Activated B cell treated with CpG ODN at 0.5 μM for 24 hours (primary cell): ENCODE measurements around the gene RABEPK. TPM values are rescaled to one million over a fixed set of nuclear protein-coding genes. Genes with fewer than 3 reads are reported as not detected.

ENCODE experiments used
- ATAC-seq: fragments of 200-7000 bp; cut with Tn5 transposase; one replicate; pipeline ENCODE4 v1.10.0; 2021; ENCODE audit warnings: low read depth, mild to moderate bottlenecking, moderate library complexity
- CTCF ChIA-PET: fragments of 350-600 bp; sonication (Branson Sonifier 250); formaldehyde crosslinking; loops from one replicate; lab custom pipeline; 2021; ENCODE audit warnings: antibody characterized with exemption; lab: Charles Lee
- POLR2A ChIA-PET: fragments of 350-600 bp; sonication (Branson Sonifier 250); formaldehyde crosslinking; loops from one replicate; lab custom pipeline; 2021; ENCODE audit warnings: antibody characterized with exemption; lab: Charles Lee
- DNase-seq: peaks from one replicate; pipeline ENCODE4 v3.0.0; 2022
- H3K27ac Mint-ChIP-seq: one replicate; pipeline ENCODE4 v1.8.0; 2020; ENCODE audit warnings: mixed read lengths
- H3K27me3 Mint-ChIP-seq: one replicate; pipeline ENCODE4 v1.8.0; 2021; ENCODE audit warnings: mixed read lengths
- H3K36me3 Mint-ChIP-seq: one replicate; pipeline ENCODE4 v1.8.0; 2021; ENCODE audit warnings: low read depth, mixed read lengths
- H3K4me1 Mint-ChIP-seq: one replicate; pipeline ENCODE4 v1.8.0; 2021; ENCODE audit warnings: mixed read lengths
- H3K4me3 Mint-ChIP-seq: one replicate; pipeline ENCODE4 v1.8.0; 2020; ENCODE audit warnings: mild to moderate bottlenecking, mixed read lengths
- H3K9me3 Mint-ChIP-seq: one replicate; pipeline ENCODE4 v1.8.0; 2020; ENCODE audit warnings: mixed read lengths
- CTCF ChIP-seq: fragments of 200-600 bp; IDR thresholded peaks from one replicate; pipeline ENCODE4 v1.8.0; 2022; ENCODE audit warnings: antibody characterized with exemption, mild to moderate bottlenecking
- intact Hi-C: fragments of 100-400 bp; cut with micrococcal nuclease; formaldehyde crosslinking; loops from one replicate; pipeline ENCODE4 v1.15.1; 2024
- total RNA-seq: library from RNA; stranded (reverse); gene quantifications from 2 replicates; pipeline ENCODE4 v1.2.3, GENCODE V29; 2022

The RABEPK gene
- total RNA-seq, 1 donor from 2014 or later, result 19.1 TPM

GRCh38 chr9:125277411-125277810 lies 77.1 kb downstream of the RABEPK start:
- H3K36me3 Mint-ChIP-seq, result peaks cover 23% of the 10 kb centered on the region
- H3K27ac Mint-ChIP-seq, result no peak overlapping the region
- no peak overlapping the region for H3K4me3 Mint-ChIP-seq
- no peak for ATAC-seq
- peaks cover 14% of the 10 kb centered on the region for H3K4me1 Mint-ChIP-seq
- no peaks in the 10 kb centered on the region for H3K9me3 Mint-ChIP-seq
- ChIA-PET CTCF (no interaction called here), POLR2A (no interaction called here)
- no peaks in the 10 kb centered on the region for H3K27me3 Mint-ChIP-seq
- intact Hi-C loops, result no loop called here
- no peak for DNase-seq
- TF ChIP-seq CTCF, result no peak

- Mint-ChIP-seq H3K36me3 (peaks cover 14% of the 10 kb centered on the region), H3K4me1 (peaks cover 5% of the 10 kb centered on the region), H3K27ac (no peak overlapping the region), H3K27me3 (no peaks in the 10 kb centered on the region), H3K4me3 (no peak overlapping the region), H3K9me3 (no peaks in the 10 kb centered on the region)
- DNase-seq (no peak), ATAC-seq (no peak)
- TF ChIP-seq CTCF, result no peak
- intact Hi-C loops, result no loop called here
- ChIA-PET POLR2A (interaction anchor here (0.6 to 1.0 kb wide), 2 partner anchors 12 to 20 kb away, joined by 4 to 5 read pairs; no protein-coding TSS in a partner anchor), CTCF (no interaction called here)
These were observed 80.6 kb downstream of the RABEPK start for GRCh38 chr9:125280945-125281344.

Other genes with a start within 250 kb of the RABEPK start
- 10.7 and 11.7 TPM in 2 replicates for gene SCAI, start 57.0 kb upstream of the RABEPK start, total RNA-seq
- gene PPP6C, start 10.7 kb upstream of the RABEPK start, total RNA-seq, result 41.2 and 47.0 TPM in 2 replicates
- gene HSPA5, start 40.8 kb downstream of the RABEPK start, total RNA-seq, result 118 and 119 TPM in 2 replicates
- 46.6 and 53.9 TPM in 2 replicates for gene GAPVD1, start 61.3 kb downstream of the RABEPK start, total RNA-seq